ENCODE results near the gene DEFB131B.

DNA sequence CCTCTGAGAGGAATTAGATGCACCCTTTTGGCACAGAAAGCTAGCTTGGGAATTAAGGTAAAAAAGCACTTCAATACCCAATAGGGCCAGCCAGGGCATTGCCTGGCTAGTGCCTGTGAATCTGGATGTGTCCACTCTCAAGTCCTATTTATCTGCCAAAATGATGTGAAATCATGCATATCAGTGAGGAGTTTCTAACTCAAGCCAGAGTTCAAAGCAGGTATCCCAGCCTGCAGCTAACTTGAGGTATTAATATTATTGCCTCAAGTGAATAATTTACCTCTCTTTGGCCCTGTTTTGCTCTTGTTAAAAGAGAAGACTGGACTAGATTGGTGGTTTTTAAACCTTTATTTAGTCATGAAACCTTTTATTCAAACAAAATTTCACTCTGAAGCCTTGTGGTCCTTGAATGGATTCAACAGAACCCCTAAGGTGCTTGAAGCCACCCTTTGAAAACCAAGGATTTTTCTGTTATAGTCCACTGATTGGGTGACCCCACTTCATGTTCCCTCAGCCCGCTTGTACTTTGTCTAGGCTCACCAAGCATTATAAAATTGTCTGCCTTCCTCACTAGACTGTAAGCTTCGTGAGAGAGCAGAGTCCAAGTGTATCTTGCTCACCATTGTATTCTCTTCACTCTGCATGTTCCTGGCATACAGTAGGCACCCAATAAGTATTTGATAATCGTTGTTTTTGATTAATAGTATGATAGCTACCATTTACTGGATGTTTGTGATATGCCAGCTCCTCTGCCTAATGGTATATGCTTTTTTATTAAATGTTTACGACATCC lies 55.1 kb downstream of the DEFB131B start:
- TF ChIP-seq, protein P1, sequence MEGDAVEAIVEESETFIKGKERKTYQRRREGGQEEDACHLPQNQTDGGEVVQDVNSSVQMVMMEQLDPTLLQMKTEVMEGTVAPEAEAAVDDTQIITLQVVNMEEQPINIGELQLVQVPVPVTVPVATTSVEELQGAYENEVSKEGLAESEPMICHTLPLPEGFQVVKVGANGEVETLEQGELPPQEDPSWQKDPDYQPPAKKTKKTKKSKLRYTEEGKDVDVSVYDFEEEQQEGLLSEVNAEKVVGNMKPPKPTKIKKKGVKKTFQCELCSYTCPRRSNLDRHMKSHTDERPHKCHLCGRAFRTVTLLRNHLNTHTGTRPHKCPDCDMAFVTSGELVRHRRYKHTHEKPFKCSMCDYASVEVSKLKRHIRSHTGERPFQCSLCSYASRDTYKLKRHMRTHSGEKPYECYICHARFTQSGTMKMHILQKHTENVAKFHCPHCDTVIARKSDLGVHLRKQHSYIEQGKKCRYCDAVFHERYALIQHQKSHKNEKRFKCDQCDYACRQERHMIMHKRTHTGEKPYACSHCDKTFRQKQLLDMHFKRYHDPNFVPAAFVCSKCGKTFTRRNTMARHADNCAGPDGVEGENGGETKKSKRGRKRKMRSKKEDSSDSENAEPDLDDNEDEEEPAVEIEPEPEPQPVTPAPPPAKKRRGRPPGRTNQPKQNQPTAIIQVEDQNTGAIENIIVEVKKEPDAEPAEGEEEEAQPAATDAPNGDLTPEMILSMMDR (IDR thresholded peaks at IDR 0.05) = no peak
- no peak for TF ChIP-seq POLR2A (IDR thresholded peaks at IDR 0.05)

Data from lower leg skin (tissue), 3 donors.